Mammary epithelial cell (primary cell): Measurements from ENCODE around the gene WDR20.

Source experiments
- CTCF ChIP-seq, 2 donors: IDR thresholded peaks in 1 of 2; conservative IDR thresholded peaks in 1 of 2; 2 replicates each; pipeline ENCODE4 v1.5.1; 2011 to 2012; ENCODE audit warnings: inconsistent platforms in 2 of 2, low read length in 2 of 2, mild to moderate bottlenecking in 2 of 2, control low read depth in 1 of 2, low read depth in 1 of 2; ENCODE audit not compliant: insufficient read depth in 1 of 2; ENCODE audit errors: extremely low read depth in 1 of 2
- EZH2 ChIP-seq: IDR thresholded peaks from 2 replicates; pipeline ENCODE4 v1.6.1; 2012; ENCODE audit warnings: low read length, inconsistent platforms, borderline replicate concordance

- no peak for TF ChIP-seq CTCF (conservative IDR thresholded peaks at IDR 0.05 in 1 of 2, IDR thresholded peaks at IDR 0.05 in 1 of 2; ENCODE audit: extremely low read depth in 1 of 2, insufficient read depth in 1 of 2, low read depth in 1 of 2, low read length in 2 of 2)
- no peak for TF ChIP-seq EZH2
Observed at GRCh38 chr14:102178806-102179205, 39.1 kb downstream of the WDR20 start.
